GM18505 (cell line): ENCODE results near the gene GRIA4.
"Not testable (repeated sequence)": the region's sequence is repeated elsewhere in the genome, so short reads cannot be mapped to it uniquely, and the experiment has no call there.

Source experiments
- ATAC-seq: cut with Tn5 transposase; IDR thresholded peaks from one replicate; pipeline ENCODE4 v1.9.1; 2021; ENCODE audit not compliant: unreplicated experiment
- POLR2A ChIP-seq: IDR thresholded peaks from 4 replicates; pipeline ENCODE4 v1.6.1; 2011; ENCODE audit warnings: borderline replicate concordance; ENCODE audit not compliant: insufficient read depth, insufficient read length; ENCODE audit errors: extremely low read depth

The GRIA4 gene

DNA sequence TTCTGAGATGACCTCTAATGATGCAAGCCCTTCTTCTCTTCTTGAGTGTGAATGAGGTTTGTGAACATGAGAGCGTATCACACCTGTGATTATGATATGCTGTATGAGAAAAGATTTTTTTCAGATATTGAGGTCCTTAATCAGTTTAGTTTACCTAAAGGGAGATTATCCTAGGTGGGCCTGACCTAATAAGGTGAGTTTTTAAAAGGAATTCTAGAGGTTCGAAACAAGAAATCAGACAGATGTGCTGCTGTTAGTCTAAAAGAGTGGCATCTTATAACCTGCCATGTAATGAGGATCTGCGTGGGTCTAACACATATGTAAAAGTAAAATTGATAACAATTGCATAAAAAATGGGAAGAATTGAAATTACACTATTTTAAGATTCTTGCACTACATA, 378.3 kb downstream of the GRIA4 start:
- no peak for ATAC-seq
- no peak for TF ChIP-seq POLR2A

DNA sequence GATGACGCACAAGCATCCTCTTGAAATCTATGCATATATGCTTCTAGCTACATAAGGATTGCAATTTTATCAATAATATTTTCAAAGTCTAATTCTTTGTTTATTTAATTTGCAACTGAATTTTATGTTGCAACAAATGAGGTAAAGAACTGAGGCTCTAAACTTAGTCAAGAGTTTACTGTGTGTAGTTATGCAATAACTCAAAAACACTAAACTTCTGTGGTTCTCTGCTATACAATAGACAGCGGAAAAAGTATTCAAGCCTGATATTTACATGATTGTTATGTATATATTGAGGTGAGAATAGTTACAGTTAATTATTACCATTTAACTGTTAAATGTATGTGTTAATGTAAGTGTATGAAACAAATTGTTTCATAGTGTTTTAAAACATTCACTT, 379.3 kb downstream of the GRIA4 start:
- TF ChIP-seq POLR2A, result no peak
- no peak for ATAC-seq

DNA sequence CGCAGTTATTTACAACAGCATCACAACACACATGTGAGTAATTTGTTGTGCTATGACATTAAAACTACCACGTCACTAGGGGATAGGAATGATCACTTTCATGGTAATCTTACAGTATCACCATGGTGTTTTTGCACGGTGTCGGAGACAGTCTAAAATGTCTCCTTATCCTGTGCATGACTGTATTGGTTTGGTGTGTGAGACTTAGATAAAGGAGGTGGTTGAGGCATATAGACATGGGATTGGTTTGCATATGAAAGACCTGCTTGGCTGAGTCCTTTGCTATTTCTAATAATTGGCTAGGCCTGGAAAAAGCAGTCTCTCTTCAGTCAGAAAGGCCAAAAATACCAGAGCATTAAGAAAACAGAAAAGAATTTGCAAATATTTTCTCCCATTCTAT, 382.0 kb downstream of the GRIA4 start:
- TF ChIP-seq POLR2A, result no peak
- no peak for ATAC-seq

DNA sequence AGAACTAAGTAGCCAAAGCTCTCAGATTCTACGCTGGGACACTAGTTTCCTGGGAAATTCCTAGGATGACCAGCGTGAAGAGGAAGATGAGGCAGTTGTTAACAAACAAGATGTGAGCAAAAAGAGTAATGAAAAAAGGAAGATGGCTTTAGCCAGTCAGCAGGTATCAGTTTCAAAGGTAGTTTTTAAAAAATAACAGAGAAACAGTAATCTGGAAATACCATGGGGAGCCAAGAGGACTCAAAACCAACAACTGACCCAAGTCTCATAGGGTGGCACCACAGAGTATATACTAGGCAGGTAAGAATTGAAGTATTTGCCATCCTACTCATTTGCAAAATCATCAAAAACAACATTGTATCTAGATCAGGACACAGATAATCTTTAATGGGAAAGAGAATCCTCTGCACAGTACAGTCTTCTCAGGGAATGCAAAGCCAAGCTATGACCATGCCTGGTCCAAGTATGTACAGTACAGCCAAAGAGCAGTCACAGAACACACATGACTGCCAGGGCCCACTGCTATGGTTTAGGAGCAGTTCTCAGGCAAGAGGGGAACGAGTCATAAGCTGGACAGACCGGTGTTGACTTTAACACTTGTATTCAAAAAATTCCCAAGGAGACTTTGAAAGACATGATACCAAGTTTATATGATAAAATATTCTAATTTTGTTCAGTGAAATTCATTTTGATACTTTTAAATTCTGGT, 391.6 kb downstream of the GRIA4 start:
- ATAC-seq, result no peak
- no peak for TF ChIP-seq POLR2A

DNA sequence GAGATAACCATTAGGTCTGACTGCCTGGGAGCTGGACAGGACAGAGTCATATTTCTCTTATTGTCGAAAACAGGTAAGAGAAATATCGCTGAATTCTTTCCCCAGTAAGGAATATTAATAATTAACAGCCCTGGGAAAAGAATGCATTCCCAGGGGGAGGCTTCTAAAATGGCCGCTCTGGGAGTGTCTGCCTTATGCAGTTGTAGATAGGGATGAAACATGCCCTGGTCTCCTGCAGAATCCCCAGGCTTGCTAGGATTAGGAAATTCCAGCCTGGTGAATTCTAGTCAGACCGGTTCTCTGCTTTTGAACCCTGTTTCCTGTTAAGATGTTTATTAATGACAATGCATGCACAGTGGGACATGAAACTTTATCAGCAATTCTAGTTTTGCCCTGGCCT, 393.2 kb downstream of the GRIA4 start:
- ATAC-seq, result not testable (repeated sequence)

DNA sequence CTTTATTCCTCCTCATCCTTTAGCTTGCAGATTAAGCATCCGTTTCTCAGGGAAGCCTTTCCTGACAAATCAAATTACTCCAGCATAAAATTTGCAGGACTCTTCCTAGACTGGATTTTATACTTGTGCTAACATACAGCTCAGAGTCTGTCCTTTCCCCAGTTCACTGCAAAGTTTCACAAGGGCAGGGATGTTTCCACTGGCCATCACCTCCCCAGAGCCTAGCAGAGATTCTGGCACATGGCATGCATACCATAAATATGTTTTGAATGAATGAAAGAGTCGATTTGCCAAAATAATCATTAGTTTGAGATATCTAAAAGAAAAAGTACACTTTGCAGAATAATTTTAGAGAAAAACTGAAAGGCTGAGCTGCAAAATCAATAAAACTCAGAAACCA, 401.6 kb downstream of the GRIA4 start:
- TF ChIP-seq POLR2A, result no peak
- no peak for ATAC-seq

DNA sequence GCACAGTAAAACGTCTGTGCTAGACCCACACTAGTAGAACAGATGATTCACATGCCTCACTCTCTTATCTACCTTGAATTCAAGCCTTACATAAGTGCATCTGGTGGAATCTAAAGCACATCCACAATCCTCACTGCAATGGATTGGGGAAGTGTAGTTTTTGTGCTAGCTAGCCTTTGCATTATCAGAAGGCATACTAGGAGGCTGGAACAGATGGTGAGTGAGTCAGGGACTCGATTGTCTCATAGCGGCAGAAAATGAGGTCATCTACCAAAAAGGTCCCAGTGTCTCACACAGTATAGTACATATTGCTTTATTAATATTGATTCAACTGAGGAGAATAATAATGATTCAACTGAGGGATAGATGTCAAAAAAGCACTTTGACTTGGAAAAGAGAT, 402.9 kb downstream of the GRIA4 start:
- no peak for TF ChIP-seq POLR2A
- ATAC-seq, result no peak

DNA sequence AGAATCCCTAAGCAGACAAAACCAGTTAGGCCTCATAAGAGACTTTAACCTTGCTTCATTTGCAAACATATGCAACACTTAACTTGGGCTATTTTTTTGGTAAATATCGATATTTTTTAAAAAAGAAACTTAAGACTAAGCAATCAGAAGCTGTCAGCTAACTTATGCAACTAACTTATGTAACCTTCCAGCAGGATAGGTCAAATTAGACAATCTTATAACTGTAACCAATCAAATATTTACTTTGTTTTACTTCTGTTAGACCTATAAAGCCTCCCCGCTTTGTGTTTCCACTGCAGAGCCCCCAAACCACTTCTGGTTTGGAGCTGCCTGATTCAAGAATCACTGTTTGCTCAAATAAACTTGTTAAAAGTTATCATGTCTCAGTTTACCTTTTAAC, 404.2 kb downstream of the GRIA4 start:
- no peak for ATAC-seq
- no peak for TF ChIP-seq POLR2A

DNA sequence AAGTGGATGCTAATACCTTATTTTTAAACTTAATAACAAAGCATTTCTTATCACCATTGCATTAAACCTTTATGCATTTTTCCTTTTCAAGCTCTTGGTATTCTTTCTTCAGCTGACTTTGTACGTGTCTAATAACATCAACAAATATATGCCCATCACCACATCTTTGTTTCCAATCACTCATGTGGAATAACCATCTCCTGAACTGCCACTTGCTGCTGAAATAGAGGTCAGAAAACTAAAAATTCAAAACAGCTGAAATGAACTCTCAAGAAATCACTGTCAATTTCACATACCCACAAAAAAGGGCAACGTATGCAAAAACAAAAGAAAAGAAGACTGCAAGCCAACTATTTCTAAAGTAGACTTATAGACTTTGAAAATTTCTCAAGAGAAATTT, 404.7 kb downstream of the GRIA4 start:
- TF ChIP-seq POLR2A, result no peak
- no peak for ATAC-seq

DNA sequence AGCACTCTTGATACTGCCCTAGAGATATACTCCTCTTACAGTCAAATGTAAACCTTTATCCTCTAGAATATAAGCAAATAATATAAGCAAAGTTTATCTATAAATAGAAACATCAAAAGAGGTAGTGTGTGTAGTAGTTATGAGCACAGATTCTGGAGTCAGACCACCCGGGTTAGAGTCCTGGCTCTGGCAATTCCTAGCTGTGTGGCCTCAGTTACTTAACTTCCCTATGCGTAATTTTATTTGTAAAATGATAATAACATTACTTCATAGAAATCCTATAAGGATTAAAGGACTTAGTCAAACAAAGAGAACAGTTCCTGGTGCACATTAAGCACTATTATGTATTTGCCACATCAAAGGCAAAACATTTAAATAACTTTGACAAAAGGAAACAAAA, 405.2 kb downstream of the GRIA4 start:
- ATAC-seq, result no peak
- no peak for TF ChIP-seq POLR2A

DNA sequence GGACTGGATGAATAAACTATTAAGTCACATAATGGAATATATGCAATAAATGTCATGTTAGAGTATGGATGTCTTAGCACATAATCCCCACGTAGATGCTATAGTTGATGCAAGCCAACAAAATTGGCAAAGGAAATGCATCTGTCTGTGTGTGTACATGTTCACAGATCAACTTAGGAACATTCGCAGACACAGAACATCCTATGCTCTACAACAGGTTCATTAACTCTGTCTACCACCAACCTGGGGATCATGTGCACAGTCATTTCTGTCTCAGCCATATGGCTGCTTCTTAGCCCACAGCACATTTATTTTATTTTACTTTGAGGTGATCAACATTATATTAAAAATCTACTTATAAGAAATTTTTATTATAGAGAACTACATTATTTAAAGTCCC, 407.2 kb downstream of the GRIA4 start:
- no peak for ATAC-seq

DNA sequence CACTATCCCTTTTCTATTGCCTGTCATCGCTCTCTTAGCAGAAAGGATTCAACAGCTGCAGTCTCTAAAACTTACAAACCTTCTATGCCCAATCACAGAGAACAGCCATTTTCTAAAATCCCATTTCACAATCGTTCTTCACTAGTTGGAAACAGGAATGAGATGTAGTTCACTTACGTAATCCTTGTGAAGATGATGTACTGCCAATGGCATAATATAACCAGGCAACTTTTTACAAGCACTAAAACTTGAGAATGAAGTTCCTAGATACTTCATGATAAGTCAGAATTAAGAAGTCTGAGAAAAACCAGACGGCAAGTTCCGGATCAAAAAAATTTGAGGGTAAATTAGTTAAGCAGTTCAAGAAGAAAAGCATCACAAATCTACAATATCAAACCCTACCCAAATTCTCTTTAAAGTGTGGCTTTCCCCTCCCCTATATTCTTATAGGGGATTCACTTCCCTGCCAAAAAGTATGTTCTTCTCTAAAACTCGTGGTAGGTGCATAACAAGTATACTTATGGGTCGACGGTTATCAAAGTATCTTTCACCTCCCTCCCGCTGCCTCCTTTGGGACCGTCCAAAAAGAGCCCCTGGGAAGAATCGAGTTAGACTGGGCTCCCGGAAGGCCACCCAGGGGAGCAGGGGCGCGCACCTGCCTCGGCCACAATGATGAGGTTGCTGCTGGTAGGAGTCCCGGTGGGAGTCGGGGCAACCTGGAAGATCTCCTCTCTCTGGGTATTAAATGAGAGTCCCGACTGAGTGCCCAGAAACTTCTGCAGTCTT, 411.5 kb downstream of the GRIA4 start:
- TF ChIP-seq POLR2A, result no peak
- peak; percentile 4 for ATAC-seq

More for the DNA sequence above, 407.2 kb downstream of the GRIA4 start:
- TF ChIP-seq POLR2A, result no peak

DNA sequence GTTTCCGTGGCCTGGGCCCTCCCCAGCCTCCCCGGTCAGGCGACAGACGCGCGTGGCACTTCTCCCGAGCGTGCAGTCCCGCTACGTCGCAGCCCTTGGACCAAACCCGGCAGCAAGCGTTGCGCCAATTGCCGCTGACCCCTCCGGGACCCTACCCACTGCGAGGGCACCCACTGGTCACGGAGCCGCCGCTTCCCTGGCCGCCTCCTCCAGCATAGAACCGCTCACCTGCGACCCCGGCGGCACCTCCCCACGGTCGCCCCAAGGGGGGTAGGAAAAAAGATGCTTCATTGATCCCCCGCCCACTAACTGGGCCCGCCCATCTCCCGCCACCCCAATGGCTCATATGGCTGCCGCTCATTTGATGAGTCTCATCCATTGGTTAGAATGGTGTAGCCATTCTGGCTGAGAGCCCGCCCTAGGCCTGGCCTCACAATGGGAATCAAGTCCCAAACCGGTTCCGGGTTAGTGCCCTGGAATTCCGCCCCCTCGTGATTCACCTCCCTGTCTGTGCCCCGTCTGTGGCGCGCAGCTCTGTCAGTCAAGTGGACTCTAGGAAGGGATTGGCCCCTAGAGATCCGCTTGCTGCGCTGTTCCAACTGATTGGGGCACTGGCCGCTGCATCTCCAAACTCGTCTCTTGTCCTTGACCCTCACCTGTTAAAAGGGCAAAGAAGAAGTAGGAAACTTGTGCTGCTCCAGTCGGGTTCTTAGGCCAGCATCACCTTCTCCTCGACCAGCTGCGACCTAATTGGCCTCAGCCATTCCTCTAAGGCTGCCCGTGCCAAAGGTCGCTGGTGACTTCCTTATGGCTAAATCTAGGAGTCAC, 412.3 kb downstream of the GRIA4 start, which contains the start of gene MSANTD4:
MSANTD4 (minus strand) TSS at position 274 of the 828 bp plus-strand sequence. CDS start 11,323 bp downstream, outside the sequence.
- peak; percentile 97 for ATAC-seq

DNA sequence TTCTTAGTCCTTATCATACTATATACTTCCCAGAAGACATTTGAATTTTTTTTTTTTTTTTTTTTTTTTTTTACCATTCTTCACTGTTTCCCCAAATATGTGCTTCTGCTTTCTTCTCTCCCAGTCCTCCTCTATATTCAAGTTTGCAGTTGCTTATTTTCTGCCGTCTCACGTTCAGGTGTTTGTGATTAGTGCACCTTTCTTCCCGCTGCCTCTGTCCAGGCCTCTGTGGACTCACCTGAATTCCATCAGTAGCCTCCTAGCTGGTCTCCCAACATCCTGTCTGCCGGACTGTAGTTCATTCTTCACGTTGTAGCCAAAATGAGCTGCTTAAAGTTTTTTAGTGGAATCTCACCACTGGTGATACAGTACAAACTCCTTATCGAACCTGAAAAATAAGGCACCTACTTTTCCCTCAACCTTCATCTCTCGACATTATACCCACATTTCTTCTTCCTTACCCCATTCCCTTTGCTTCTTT, 413.0 kb downstream of the GRIA4 start:
- no peak for ATAC-seq
- TF ChIP-seq POLR2A, result no peak

More for the DNA sequence above, 412.3 kb downstream of the GRIA4 start, which contains the start of gene MSANTD4:
- peak; percentile 69 for TF ChIP-seq POLR2A

DNA sequence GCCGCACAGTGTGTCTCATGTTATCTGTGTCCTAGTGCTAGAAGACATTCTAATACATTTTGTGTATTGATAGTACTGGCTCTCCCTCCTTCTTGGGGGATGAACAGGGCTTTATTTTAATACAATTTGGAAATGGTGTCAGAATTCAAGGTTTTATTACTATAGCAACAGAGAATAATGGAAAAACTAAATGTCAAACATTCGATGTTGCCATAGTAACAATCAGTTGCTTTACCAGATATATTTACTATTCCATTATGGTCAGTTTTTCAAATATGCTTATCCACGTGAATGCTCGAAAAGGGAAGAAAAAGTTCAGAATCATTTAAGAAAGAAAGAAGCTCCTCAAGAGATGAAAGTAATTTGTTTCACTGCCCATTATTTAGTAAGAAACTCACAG, 420.7 kb downstream of the GRIA4 start:
- ATAC-seq, result no peak
- no peak for TF ChIP-seq POLR2A
